DOHH2 (cell line): ENCODE data around the gene MRPS23.

Source experiments
- H3F3A ChIP-seq: fragments of 200-600 bp; sonication (generic), shearing (Covaris generic); 2 replicates; pipeline ENCODE4 v1.6.0; 2016; ENCODE audit warnings: antibody characterized with exemption, mild to moderate bottlenecking; ENCODE audit not compliant: control insufficient read depth, insufficient read depth
- H3K27ac ChIP-seq: fragments of 200-600 bp; sonication (generic); 2 replicates; pipeline ENCODE4 v1.5.1; 2014; ENCODE audit warnings: low read depth, mild to moderate bottlenecking, low read length, moderate library complexity
- H3K27me3 ChIP-seq: fragments of 200-600 bp; sonication (generic); 2 replicates; pipeline ENCODE4 v1.6.1; 2014; ENCODE audit warnings: mild to moderate bottlenecking, low read length, mixed read lengths; ENCODE audit not compliant: control insufficient read depth
- H3K36me3 ChIP-seq: fragments of 200-600 bp; sonication (generic); 2 replicates; pipeline ENCODE4 v1.6.1; 2014; ENCODE audit warnings: mild to moderate bottlenecking, low read length, moderate library complexity, mixed read lengths; ENCODE audit not compliant: control insufficient read depth
- H3K4me1 ChIP-seq: fragments of 200-600 bp; sonication (generic); 2 replicates; pipeline ENCODE4 v1.6.1; 2014; ENCODE audit warnings: mild to moderate bottlenecking, low read length, mixed read lengths; ENCODE audit not compliant: control insufficient read depth
- H3K4me2 ChIP-seq: fragments of 200-600 bp; sonication (generic); 2 replicates; pipeline ENCODE4 v1.6.0; 2014; ENCODE audit warnings: mild to moderate bottlenecking, low read length, moderate library complexity
- H3K4me3 ChIP-seq: fragments of 200-600 bp; sonication (generic); 2 replicates; pipeline ENCODE4 v1.5.1; 2014; ENCODE audit warnings: mild to moderate bottlenecking, low read length, mixed read lengths
- H3K79me2 ChIP-seq: fragments of 200-600 bp; sonication (generic); 2 replicates; pipeline ENCODE4 v1.6.1; 2014; ENCODE audit warnings: mild to moderate bottlenecking, low read length, mixed read lengths; ENCODE audit not compliant: control insufficient read depth
- H3K9me2 ChIP-seq: fragments of 200-600 bp; sonication (generic); replicated peaks from 2 replicates; pipeline ENCODE4 v1.6.1; 2014; ENCODE audit warnings: mild to moderate bottlenecking, low read length, mixed read lengths; ENCODE audit not compliant: control insufficient read depth
- H3K9me3 ChIP-seq: fragments of 200-600 bp; sonication (generic); 2 replicates; pipeline ENCODE4 v1.6.1; 2014; ENCODE audit warnings: antibody characterized with exemption, low read length, mixed read lengths; ENCODE audit not compliant: control insufficient read depth, insufficient read depth
- H4K20me1 ChIP-seq: fragments of 200-600 bp; sonication (generic); 2 replicates; pipeline ENCODE4 v1.6.0; 2014; ENCODE audit warnings: low read depth, mild to moderate bottlenecking, antibody characterized with exemption, low read length, moderate library complexity; ENCODE audit not compliant: control insufficient read depth, insufficient read depth
- CTCF ChIP-seq: fragments of 200-600 bp; sonication (generic); IDR thresholded peaks from one replicate; pipeline ENCODE4 v1.5.1; 2014; ENCODE audit warnings: antibody characterized with exemption, mild to moderate bottlenecking, low read depth, low read length; ENCODE audit not compliant: poor library complexity, severe bottlenecking
- EZH2phosphoT487 ChIP-seq: fragments of 200-600 bp; sonication (generic); IDR thresholded peaks from 2 replicates; pipeline ENCODE4 v1.6.1; 2017; ENCODE audit warnings: borderline replicate concordance, mild to moderate bottlenecking, antibody characterized with exemption, low read length, moderate library complexity, mixed read lengths

Gene MRPS23

DNA sequence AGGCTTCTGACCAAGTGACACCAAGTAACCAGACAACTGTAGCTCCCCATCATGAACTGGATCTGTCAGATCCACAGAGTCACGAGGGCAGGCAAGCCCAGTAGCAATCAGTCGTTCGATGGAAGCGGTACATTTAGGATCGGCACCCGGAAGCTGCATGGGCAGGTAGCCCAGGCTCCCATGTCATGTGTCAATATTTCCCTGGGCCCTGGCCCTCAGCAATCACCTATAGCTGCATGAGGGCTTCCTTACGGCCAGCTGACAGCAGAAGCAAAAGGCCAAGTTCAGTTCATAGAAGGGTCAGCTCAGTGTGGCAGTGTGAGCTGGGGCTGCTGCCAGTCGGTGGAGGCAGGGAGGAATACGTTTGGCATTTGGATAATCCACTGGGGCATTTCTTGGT, 31.8 kb downstream of the MRPS23 start:
- Histone ChIP-seq H3K27ac (no peak overlapping the region), H3K4me3 (no peak overlapping the region), H3K27me3 (peaks cover 31% of the 10 kb centered on the region), H3K9me2 (no peaks in the 10 kb centered on the region), H3K4me2 (no peak overlapping the region), H3F3A (no peaks in the 10 kb centered on the region), H3K79me2 (no peaks in the 10 kb centered on the region), H3K36me3 (no peaks in the 10 kb centered on the region), H4K20me1 (no peaks in the 10 kb centered on the region), H3K4me1 (no peaks in the 10 kb centered on the region), H3K9me3 (no peaks in the 10 kb centered on the region)
- no peak for TF ChIP-seq CTCF
- TF ChIP-seq EZH2phosphoT487: no peak

GRCh38 chr17:57817299-57817698, 32.5 kb downstream of the MRPS23 start:
- no peak for TF ChIP-seq EZH2phosphoT487
- TF ChIP-seq CTCF: no peak
- Histone ChIP-seq H3F3A (no peaks in the 10 kb centered on the region), H3K27ac (no peak overlapping the region), H4K20me1 (no peaks in the 10 kb centered on the region), H3K36me3 (no peaks in the 10 kb centered on the region), H3K27me3 (peaks cover 31% of the 10 kb centered on the region), H3K9me2 (no peaks in the 10 kb centered on the region), H3K4me1 (peaks cover under 1% of the 10 kb centered on the region), H3K4me2 (no peak overlapping the region), H3K4me3 (no peak overlapping the region), H3K9me3 (no peaks in the 10 kb centered on the region), H3K79me2 (no peaks in the 10 kb centered on the region)

DNA sequence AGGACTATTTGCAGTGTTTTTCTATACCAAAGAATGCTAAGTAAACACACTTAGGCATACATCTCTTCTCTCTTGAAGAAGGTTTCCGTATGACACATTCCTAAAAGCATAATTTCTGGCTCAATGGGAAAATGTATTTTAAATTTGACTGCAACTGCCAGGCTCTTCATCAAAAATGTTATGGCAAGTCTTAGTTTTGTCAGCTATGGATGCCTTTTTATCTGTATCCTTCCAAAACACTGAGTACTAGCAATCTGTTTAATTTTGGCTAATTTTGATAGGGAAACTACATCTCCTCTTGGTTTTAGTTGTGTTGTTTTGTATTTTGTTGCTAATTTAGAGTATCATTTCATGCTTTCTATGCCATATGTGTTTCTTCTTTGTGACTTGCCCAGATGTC, 35.4 kb downstream of the MRPS23 start:
- H3K27ac ChIP-seq: no peak overlapping the region
- TF ChIP-seq CTCF (no peak), EZH2phosphoT487 (no peak)
- H3K79me2 ChIP-seq: no peaks in the 10 kb centered on the region
- H3K27me3 ChIP-seq: peaks cover 47% of the 10 kb centered on the region
- no peaks in the 10 kb centered on the region for H4K20me1 ChIP-seq
- no peak overlapping the region for H3K4me3 ChIP-seq
- H3K4me1 ChIP-seq: peaks cover 21% of the 10 kb centered on the region
- no peaks in the 10 kb centered on the region for H3K9me2 ChIP-seq
- no peaks in the 10 kb centered on the region for H3K9me3 ChIP-seq
- H3K4me2 ChIP-seq: no peak overlapping the region
- H3K36me3 ChIP-seq: no peaks in the 10 kb centered on the region
- H3F3A ChIP-seq: no peaks in the 10 kb centered on the region
